Stimulated activated CD8-positive, alpha-beta memory T cell treated with anti-CD3 and anti-CD28 coated beads, Interleukin-7, amount 100 ng/mL, for 4 hours (primary cell): ENCODE results near the gene MED15.

ENCODE experiments used
- DNase-seq, 2 donors: peaks; one replicate each; pipeline ENCODE4 v3.0.0-alpha.2; 2020; ENCODE audit warnings: low read depth in 2 of 2

The MED15 gene

GRCh38 chr22:20510811-20511577 lies 3.6 kb downstream of the MED15 start:
- DNase-seq = no peak

DNA sequence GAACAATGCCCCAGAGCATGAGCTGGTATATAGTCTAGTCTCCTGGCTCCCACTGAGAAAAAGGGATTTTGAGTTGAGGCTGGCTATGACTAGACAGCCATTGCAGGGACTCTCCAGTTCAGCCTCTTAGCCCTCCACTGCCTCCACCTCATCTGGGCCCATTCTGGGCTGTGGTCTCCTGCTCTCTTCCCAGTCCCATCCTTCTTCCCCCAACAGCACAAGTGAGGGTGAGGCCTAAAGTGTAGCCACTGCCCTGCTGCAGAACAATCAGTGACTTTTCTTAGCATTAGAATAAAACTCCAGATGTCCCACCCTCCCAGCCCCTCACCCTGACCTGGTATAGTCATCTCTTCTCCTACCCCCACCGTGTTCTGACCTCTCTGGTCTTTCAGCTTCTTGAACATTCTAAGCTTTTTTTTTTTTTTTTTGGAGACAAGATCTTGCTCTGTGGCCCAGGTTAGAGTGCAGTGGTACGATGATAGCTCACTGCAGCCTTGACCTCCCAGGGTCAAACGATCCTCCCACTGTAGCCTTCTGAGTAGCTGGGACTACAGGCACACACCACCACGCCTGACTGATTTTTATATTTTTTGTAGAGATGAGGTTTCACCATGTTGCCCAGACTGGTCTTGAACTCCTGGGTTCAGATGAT lies 4.3 kb downstream of the MED15 start:
- DNase-seq = no peak

- DNase-seq = no peak
These were observed 7.4 kb downstream of the MED15 start for GRCh38 chr22:20514658-20515406.

DNA sequence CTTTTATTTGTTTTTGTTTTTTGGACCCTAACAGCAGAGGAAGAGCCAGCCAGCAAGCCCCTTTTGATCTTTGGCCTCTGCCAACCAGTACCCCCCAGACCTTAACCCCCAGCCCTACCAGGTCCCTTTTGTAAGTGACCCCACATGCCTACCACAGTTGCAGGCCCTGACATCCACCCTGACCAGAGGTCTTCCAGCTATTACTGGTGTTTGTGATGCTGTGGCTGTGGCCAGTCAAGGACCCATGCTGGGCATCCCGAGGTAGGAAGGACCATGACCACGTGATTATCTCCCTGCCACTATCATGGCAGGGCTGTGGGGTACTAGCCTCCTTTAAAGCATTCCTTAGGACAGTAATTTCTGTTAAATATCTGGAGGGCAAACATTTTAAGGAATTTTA lies 9.0 kb downstream of the MED15 start:
- DNase-seq = no peak

DNA sequence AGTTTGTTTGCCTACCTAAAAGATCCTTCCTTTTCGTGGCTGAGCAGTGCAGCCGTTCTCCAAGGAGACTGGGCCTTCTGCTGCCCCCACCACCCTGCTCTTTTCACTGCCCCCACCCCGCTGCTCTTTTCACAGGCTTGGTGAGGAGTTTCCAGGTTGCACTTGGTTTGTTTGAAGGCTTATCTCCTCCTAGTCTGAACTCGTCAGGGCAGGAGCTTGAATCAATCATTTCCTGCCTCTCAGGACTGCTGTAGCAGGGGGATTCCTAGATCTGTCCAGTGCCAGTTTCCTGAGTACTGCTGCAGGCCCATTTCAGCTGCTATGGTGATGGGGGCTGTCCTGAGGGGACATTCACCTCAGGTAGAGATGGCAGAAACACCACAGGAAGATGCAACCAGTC lies 10.0 kb downstream of the MED15 start:
- DNase-seq = no peak

GRCh38 chr22:20517841-20518592 lies 10.6 kb downstream of the MED15 start:
- no peak for DNase-seq

- DNase-seq = no peak
These were observed 12.1 kb downstream of the MED15 start for GRCh38 chr22:20519558-20519957.

DNA sequence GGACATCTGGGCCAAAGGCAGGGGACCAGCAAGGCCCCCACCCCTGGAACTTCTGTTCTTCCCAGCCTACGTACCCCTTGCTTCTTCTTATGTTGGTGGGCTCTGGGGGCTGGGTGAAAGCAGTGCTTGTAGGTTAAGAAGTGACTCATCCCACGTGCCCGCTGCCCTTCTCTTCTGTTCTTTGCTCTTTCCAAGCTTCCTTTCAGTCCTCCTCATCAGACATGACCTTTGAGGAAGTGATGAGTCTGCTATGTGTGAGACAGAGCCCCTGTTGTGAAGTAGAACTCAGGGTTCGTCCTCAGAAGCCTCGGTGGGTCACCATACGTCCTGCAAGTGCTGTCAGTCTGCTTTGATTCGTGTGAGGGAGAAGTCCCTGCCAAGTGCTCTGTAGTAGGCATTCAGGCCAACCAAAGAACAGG lies 12.7 kb downstream of the MED15 start:
- peak in 1 of 2 donors; percentile 56 for DNase-seq

DNA sequence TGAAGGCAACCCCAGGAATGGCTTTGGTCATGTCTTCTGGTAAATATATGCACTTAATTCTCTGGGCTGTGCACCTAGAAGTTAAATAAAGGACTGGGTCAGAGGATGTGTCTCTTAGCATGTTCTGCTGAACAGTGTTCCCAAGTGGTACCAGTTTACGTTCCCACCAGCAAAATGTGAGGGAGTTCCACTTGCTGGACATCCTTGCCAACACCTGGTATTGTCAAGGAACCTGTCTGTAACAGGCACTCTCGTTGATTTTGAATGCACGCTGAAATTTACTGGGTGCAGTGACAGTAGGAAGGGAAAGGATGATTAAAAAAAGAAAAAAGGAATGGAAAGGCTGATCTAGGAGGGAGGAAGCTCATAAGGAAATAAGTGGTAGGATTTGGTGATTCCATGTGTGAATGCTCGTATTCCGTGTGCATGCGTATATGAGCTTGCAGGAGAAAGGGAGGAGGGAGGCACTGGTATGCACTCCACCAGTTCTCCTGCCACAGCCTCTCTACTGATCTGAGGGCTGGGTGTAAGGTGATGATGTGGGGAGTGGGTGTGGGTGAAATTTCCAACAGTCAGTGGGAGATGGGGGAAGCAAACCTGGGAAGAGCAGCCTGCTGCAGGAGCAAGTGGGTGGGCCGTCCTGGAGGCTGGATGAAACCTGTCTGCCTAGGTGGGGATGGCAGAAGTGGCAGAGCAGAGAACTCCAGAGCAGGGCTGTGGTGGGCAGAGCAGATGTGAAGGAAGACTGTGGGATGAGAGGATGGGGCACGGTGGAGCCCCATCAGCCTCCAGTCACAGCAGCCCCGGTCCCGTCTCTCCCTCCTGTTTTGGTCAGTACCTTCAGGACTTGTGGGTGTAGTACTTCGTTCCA lies 15.0 kb downstream of the MED15 start:
- no peak for DNase-seq

- no peak for DNase-seq
These were observed 15.9 kb downstream of the MED15 start for GRCh38 chr22:20523086-20523983.

DNA sequence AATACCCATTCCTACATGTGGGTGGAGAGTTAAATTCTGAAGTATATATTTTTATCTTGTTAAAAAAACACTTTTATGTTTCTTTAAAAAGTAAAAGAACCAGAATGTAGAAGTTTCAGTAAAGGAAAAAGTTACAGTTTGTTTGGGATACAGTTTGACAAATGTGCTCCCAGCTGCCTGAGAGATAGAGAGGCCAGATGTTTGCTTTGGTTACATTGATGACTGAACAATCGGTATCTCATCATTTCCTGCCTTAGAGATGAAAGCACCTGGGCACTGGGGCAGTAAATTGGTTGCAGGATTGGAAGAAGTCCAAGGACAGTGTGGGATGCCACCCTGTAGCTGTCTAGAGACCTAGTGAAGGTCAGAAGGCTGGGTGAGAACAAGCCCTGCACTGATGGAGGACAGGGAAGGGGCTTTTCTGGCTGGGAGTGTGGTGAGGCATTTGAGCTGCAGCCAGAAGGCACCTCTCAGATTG lies 16.6 kb downstream of the MED15 start:
- DNase-seq = no peak

GRCh38 chr22:20525048-20525447 lies 17.6 kb downstream of the MED15 start:
- DNase-seq = no peak

GRCh38 chr22:20526305-20526627 lies 18.9 kb downstream of the MED15 start:
- DNase-seq = no peak

GRCh38 chr22:20526628-20527355 lies 19.4 kb downstream of the MED15 start:
- DNase-seq = no peak

GRCh38 chr22:20528405-20528978 lies 21.1 kb downstream of the MED15 start:
- DNase-seq = no peak

DNA sequence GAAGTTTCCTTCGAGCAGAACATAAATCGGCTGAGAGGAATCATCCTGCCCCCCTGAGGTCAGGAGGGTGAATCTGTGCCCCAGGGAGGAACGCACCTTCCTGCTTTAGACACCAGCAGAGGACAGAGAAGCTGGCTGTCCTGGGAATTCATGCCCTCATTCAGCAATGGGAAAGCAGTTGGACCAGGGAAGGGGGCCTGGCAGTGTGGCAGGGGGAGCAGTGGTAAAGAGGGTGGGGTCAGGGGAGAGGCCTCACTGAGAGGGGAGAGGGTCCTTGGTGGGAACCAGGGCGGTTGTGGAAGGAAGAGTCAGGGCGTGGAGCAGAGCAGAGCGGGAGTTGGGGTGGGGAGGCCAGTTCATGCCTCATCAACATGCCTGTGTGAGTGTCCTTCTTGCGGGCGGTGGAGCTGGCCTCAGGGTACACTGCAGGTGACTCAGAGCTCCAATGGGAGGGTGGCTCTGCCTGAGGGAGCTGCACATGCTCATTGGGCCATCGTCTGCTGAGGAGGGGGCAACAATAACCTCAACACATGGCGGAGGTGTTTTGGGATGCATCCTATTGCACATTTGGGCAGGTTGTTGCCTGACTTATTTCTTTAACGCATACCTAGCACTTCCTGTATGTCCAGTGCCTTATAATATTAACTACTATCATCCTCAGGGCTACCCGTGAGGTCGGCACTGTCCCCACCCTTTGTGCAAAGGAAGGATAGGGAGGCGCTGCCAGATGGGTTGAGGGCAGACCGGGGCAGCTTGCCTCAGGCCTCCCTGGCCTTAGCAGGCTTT lies 23.2 kb downstream of the MED15 start:
- no peak for DNase-seq

GRCh38 chr22:20531154-20531403 lies 23.7 kb downstream of the MED15 start:
- DNase-seq = no peak

DNA sequence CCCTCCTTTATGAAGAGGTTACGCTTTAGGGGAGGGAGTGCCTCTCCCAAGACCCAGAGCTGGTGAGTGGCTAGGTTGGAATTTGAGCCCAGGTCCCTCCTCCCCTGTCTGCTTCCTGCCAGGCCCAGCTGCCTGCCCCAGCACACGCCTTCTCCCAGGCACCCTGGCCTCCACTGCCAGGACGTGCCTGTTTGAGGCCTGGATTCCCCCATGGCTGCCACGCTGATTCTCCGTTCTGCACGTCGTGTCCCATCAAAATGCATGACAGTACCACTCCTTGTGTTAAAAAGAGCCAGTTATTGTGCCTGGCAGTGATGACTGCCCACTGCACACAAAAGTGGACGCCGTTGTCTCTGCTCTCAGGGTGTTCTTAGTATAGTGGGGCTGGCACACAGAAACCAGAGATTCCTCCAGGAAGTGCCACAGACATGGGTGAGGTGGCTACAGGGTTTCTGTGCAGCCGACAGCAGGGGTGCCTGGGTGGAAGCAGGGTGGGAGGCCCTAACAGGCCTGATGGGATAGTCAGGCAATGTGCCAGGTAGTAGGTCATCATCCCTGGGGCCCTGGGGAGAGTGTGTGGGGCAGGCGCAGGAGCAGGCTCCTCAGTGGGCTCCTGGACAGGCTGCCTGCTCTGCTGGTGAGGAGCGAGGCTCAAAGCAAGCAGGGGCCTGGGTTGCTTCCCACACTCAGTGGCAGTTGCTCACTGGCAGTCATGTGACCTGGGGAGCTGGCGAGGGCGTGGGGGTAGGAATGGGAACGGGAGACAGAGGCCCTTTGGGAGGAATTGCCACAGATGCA lies 24.2 kb downstream of the MED15 start:
- no peak for DNase-seq
